GM19438 (cell line): ENCODE measurements around the gene USP48.
"Not testable (repeated sequence)": the region's sequence is repeated elsewhere in the genome, so short reads cannot be mapped to it uniquely, and the experiment has no call there.

Experiments
- ATAC-seq: cut with Tn5 transposase; IDR thresholded peaks from one replicate; pipeline ENCODE4 v1.9.1; 2021; ENCODE audit warnings: low read depth; ENCODE audit not compliant: unreplicated experiment

The USP48 gene

GRCh38 chr1:21774835-21775549 is 8.0 kb downstream of the USP48 start:
- no peak for ATAC-seq

GRCh38 chr1:21773585-21773984 is 9.4 kb downstream of the USP48 start:
- ATAC-seq = no peak

DNA sequence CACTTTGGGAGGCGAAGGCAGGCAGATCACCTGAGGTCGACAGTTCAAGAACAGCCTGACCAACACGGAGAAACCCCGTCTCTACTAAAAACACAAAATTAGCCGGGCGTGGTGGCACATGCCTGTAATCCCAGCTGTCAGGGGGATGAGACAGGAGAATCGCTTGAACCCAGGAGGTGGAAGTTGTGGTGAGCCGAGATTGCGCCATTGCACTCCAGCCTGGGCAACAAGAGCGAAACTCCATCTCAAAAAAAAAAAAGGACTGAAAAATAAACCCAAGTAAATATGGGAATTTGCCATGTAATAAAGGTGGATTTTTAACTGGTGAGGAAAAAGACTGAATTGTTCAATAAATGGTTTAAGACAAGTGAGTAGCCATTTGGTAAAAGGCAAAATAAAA is 11.3 kb downstream of the USP48 start:
- ATAC-seq = not testable (repeated sequence)

DNA sequence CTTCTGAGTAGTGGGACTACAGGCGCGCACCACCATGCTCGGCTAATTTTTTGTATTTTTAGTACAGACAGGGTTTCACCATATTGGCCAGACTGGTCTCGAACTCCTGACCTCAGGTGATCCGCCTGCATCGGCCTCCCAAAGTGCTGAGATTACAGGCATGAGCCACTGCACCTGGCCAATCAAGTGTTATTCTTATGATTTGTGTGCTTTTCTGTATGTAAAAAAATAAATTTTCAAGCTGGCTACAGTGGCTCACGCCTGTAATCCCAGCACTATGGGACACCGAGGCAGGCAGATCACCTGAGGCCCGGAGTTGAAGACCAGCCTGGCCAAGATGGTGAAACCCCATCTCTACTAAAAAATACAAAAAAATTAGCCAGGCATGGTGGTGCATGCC is 12.3 kb downstream of the USP48 start:
- ATAC-seq = not testable (repeated sequence)

DNA sequence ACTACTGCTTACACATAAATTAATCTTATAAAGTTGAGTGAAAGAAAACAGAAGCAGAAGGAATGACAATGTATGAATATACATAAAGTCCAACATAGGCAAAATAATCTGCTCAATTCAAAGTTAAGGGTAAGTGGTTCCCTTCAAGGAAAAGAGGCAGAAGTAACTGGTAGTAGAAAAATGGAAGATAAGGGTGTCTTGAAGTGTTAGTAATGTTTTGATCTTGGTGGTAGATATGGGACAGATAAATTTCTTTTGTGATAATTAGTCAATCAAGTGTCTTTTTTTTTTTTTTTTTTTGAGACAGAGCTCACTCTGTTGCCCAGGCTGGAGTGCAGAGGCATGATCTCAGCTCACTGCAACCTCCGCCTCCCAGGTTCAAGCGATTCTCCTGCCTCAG is 12.7 kb downstream of the USP48 start:
- no peak for ATAC-seq

DNA sequence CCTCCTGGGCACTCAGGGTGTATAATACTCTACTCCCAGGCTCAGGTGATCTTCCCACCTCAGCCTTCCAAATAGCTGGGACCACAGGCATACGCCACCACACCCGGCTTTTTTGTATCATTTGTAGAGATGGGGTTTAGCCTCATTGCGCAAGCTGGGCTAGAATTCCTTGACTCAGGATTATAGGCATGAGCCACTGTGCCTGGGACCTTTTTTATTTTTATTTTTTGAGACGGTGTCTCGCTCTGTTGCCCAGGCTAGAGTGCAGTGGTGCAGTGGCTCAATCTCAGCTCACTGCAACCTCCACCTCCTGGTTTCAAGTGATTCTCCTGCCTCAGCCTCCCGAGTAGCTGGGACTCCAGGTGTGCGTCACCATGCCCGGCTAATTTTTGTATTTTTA is 15.8 kb downstream of the USP48 start:
- not testable (repeated sequence) for ATAC-seq

- no peak for ATAC-seq
Measured at GRCh38 chr1:21766210-21766609, 16.7 kb downstream of the USP48 start.

GRCh38 chr1:21764615-21765423 is 18.1 kb downstream of the USP48 start:
- ATAC-seq = no peak

DNA sequence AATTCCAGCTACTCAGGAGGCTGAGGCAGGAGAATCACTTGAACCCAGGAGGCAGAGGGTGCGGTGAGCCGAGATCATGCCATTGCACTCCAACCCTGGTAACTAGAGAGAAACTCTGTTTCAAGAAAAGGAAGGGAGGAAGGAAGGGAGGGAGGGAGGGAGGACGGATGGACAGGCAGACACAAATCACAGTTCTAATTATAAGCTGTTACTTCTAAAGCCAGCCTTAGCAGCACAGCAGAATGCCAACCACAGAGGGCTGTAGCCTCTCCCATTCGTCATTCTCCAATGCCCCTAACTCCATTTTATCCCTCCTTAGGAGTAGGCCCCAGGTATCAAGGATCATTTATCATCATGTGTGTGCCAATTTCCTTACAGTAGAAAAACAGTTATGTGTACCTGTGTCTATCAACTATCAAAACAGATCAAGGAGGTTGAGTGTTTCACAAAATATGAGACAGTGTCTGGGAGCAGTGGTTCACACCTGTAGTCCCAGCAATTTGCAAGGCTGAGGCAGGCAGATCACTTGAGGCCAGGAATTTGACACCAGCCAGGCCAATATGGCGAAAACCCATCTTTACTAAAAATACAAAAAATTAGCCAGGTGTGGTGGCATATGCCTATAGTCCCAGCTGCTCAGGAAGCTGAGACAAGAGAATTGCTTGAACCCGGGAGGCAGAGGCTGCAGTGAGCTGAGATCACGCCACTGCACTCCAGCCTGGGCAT is 19.1 kb downstream of the USP48 start:
- ATAC-seq = no peak

DNA sequence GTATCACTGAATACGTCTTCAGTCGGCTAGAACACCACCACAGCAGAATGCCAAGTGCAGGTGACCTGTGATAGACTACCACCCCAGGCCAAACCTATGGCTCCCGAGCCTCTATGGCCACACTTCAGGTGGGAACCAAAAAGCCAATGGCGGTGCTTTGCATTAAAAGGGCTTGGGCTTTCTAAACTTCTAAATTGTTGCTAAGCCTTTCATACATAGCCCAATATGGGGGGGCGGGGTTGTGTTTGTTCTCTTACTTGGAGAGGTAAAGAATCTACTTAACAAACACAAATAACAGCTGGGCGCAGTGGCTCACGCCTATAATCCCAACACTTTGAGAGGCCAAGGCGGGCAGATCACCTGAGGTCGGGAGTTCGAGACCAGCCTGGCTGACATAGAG is 19.7 kb downstream of the USP48 start:
- no peak for ATAC-seq

DNA sequence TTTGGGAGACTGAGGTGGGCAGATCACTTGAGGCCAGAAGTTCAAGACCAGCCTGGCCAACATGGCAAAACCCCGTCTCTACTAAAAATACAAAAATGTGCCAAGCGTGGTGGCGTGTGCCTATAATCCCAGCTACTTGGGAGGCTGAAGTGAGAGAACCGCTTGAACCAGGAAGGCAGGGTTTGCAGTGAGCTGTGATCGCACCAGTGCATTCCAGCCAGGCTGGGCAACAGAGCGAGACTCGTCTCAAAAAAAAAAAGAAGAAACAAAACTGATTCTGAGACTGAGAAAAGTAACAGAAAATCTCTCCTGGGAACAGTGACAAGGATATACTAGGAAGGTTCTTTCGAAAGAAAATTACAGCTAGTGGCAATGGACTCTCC is 20.9 kb downstream of the USP48 start:
- ATAC-seq = no peak

DNA sequence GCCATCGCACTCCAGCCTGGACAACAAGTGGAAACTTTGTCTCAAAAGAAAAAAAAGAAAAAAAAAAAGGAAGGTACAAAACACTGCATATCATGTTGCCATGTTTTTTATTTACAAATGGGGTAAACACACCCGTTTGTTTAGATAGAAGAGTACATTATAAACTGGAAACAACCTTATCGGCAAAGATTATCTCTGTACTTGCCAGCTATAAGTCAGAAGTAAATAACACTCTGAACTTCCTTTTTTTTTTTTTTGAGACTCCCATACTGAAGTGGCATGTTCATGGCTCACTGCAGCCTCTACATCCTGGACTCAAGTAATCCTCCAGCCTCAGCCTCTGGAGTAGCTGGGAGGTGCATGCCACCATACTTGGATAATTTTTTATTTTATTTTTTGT is 21.9 kb downstream of the USP48 start:
- ATAC-seq = no peak

DNA sequence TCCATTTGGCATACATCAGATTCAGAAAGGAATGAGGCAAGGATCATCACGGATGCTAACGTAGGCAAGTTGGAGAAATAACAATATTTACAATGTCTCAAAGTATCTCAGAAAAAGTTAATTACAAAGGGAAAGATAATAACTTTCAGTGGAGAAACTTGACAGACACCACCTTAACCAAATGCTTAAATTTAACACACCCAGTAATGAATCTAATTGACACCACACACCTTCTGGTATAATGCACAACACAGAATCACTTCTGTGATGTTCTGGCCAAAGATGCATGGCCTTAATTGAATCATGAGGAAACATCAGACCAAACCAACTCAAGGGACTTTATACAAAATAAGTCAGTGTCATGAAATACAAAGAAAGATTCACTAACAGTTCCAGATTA is 23.1 kb downstream of the USP48 start:
- no peak for ATAC-seq

GRCh38 chr1:21759182-21759581 is 23.8 kb downstream of the USP48 start:
- ATAC-seq = no peak

- no peak for ATAC-seq
Measured at GRCh38 chr1:21758614-21759013, 24.3 kb downstream of the USP48 start.

GRCh38 chr1:21756393-21757089 is 26.4 kb downstream of the USP48 start:
- ATAC-seq = no peak

GRCh38 chr1:21755067-21755466 is 27.9 kb downstream of the USP48 start:
- no peak for ATAC-seq

GRCh38 chr1:21754583-21754982 is 28.4 kb downstream of the USP48 start:
- ATAC-seq = no peak

- ATAC-seq = no peak
Measured at GRCh38 chr1:21752186-21752585, 30.8 kb downstream of the USP48 start.

GRCh38 chr1:21751281-21751680 is 31.7 kb downstream of the USP48 start:
- no peak for ATAC-seq

DNA sequence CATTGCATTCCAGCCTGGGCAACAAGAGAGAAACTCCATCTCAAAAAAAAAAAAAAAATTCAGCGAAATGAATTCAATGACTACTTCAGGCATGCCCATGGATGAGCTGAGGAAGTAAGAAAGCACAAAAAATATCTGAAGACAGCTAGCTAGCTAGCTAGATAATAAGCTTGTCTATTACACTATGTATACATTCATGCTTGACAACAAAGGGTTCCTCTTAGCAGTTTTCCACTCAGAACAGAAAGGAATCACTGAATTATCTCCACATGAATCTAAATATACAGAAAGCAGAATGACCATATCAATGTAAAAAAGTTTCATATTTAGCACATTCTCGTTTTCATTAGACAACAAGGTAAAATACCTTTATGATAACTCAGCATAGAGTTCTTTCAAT is 32.1 kb downstream of the USP48 start:
- no peak for ATAC-seq
